Fibroblast of mammary gland (primary cell): ENCODE data around the gene MRNIP.

Experiments
- DNase-seq: peaks from one replicate; pipeline ENCODE4 v3.0.0-alpha.2; 2010; ENCODE audit warnings: low read depth
- H3K4me3 ChIP-seq: 2 replicates; pipeline ENCODE4 v1.5.1; 2011; ENCODE audit warnings: low read depth, mild to moderate bottlenecking, low read length, moderate library complexity; ENCODE audit not compliant: control insufficient read depth
- CTCF ChIP-seq: conservative IDR thresholded peaks from 2 replicates; pipeline ENCODE4 v1.5.1; 2011; ENCODE audit warnings: low read depth, low read length, inconsistent platforms; ENCODE audit not compliant: control insufficient read depth, insufficient read depth

The MRNIP gene

GRCh38 chr5:179817890-179818745 is 40.5 kb downstream of the MRNIP start:
- no peak for TF ChIP-seq CTCF
- H3K4me3 ChIP-seq: peak overlapping the region; percentile 5
- DNase-seq: no peak

- no peak for TF ChIP-seq CTCF
- no peak for DNase-seq
- H3K4me3 ChIP-seq: peak overlapping the region; percentile 29
These were observed 41.2 kb downstream of the MRNIP start for GRCh38 chr5:179817470-179817840.

GRCh38 chr5:179816796-179817469 is 41.7 kb downstream of the MRNIP start:
- no peak for TF ChIP-seq CTCF
- no peak for DNase-seq

GRCh38 chr5:179816401-179816795 is 42.2 kb downstream of the MRNIP start:
- DNase-seq: no peak
- no peak for TF ChIP-seq CTCF
- H3K4me3 ChIP-seq: no peak overlapping the region

More at GRCh38 chr5:179816796-179817469, 41.7 kb downstream of the MRNIP start:
- H3K4me3 ChIP-seq: peak overlapping the region; percentile 29

DNA sequence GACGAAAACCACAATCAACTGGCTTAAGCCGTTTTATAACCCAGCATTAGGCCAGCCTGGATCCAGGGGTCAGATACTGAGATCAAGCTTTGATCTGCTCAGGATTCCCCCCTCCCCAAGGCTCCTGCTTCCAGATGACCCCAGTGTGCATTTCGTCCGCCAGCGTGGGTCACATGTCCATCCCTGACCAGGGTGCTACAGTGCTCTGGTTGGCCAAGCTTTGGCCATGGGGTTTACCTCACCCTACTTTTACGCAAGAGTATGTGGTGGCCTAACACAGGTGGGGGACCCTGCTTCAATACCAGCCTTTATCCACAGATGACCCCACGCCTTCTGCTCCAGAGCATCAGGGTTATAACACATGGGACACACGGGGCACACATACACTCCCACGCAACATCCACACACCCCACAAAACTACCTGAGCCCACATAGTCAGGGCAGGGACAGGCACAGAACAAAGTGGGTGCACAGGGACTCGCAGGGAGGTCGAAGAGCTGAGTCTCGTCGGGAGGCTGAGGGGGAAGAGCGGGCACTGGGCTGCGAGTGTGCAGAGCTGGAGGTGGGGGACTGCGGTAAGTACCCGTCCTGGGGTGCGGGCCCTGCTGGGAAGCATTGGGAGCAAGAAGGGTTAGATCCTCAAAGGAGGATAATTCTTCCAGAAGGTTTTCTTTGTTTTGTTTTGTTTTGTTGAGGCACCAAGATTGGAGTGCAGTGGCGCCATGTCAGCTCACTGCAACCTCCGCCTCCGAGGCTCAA is 42.9 kb downstream of the MRNIP start:
- no peak overlapping the region for H3K4me3 ChIP-seq
- DNase-seq: no peak
- TF ChIP-seq CTCF: no peak

DNA sequence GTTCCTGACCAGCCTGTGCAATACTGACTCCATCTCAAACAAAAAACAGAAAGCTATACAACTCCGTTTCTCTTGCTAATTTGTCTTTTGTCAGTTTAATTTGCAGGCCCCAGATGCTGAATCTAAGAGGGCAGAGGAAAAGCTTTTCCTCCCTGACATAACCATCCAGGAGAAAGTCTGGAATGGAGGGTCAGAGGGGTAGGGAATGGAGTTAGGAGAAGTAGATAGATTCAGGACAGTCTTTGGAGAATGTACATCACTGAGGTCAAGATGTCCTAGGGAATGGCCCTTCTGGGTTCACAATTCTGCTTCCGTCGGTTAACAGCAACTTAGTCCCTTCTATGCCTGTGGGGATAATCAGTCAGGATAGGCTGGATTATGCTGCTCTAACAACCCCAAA is 44.5 kb downstream of the MRNIP start:
- TF ChIP-seq CTCF: no peak
- DNase-seq: no peak

More for the DNA sequence above, 44.5 kb downstream of the MRNIP start:
- H3K4me3 ChIP-seq: no peak overlapping the region
